Measurements from ENCODE around the gene MAPK11. TPM values are rescaled to one million over a fixed set of nuclear protein-coding genes. Genes with fewer than 3 reads are reported as not detected.

MAPK11 gene
- polyA plus RNA-seq, 1 donor (not counting 4 experiments of a cell fraction or from before 2014, with no cell fraction given): 4.6 TPM

DNA sequence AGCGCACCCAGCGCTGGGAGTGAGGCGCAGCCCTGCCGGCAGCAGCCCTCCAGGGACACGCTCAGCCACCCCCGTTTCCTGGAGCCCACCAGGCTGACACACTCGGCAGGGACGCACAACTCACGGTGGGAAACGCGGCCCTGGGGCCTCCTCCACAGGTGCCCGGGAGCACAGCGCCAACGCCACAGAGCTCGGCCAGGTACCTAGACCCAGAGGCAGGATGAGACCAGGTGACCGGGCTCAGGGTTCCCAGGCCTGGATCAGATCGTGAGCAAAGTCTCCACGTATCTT, 43.4 kb downstream of the MAPK11 start:
- H3K4me3 ChIP-seq (ENCODE audit: control insufficient read depth in 2 of 3, extremely low read depth in 1 of 3, insufficient read depth in 2 of 3, low read depth in 1 of 3, low read length in 3 of 3): no peak overlapping the region
- no peak for FAIRE-seq

DNA sequence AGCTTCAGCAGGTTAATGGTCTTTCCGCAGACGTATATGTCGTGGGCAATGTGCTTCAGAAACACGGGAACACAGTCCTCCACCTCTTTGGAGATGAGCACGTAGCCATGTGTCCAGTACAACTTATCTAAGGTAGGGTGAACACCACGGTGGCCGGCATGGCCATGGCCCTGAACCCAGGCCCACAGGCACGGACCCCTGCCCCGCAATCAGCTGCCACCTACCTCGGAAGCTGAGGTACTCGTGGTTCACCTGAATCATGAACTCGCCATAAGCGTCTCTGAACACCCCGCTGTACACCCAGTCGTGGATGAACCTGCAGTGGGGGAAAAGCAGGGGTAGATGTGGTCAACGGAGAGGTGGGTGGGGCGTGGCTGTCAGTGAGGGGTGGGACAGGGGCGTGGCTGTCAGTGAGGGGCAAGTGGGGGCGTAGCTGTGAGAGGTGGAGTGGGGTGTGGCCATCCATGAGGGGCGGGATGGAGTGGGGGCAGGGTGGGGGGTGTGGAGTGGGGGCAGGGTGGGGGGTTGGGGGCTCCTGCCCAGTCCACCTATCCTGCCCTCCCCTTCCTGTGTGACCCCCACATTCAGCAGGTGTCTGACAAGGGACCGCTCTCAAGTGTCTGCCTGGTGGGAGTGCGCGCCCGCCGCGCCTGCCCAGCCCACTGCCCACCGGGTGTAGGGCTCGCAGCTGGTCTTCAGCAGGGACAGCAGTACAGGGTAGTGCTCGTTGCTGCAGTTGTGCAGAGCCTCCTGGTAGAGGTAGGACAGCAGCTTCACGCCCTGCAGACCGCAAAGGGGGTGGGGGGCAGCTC, 43.9 kb downstream of the MAPK11 start:
- Histone ChIP-seq H4K20me1 (ENCODE audit: control insufficient read depth, extremely low read depth, insufficient read depth, low read length) (no peaks in the 10 kb centered on the region), H3K4me3 (ENCODE audit: control insufficient read depth in 2 of 3, extremely low read depth in 1 of 3, insufficient read depth in 2 of 3, low read depth in 1 of 3, low read length in 3 of 3) (no peak overlapping the region), H3K4me1 (ENCODE audit: control insufficient read depth, extremely low read depth, insufficient read depth, low read length) (no peaks in the 10 kb centered on the region), H3K27ac (ENCODE audit: control insufficient read depth, insufficient read depth, low read length) (no peak overlapping the region), H3K9me3 (ENCODE audit: control insufficient read depth, low read depth, low read length) (no peaks in the 10 kb centered on the region), H3K27me3 (ENCODE audit: control insufficient read depth, extremely low read depth, insufficient read depth, low read length) (no peaks in the 10 kb centered on the region), H2AFZ (ENCODE audit: control insufficient read depth, low read length) (no peak overlapping the region), H3K9ac (ENCODE audit: control insufficient read depth, extremely low read depth, insufficient read depth, low read length) (no peak overlapping the region), H3K4me2 (ENCODE audit: control insufficient read depth, extremely low read depth, insufficient read depth, low read depth, low read length) (no peak overlapping the region), H3K9me1 (ENCODE audit: control insufficient read depth, extremely low read depth, insufficient read depth, low read length) (no peaks in the 10 kb centered on the region), H3K36me3 (ENCODE audit: control insufficient read depth in 2 of 2, extremely low read depth in 1 of 2, insufficient read depth in 2 of 2, low read length in 2 of 2) (peaks cover 11 to 35% of the 10 kb centered on the region in 2 experiments), H3K79me2 (ENCODE audit: control insufficient read depth, insufficient read depth, low read length) (no peaks in the 10 kb centered on the region)
- no peak for TF ChIP-seq EZH2 (IDR thresholded peaks at IDR 0.05; ENCODE audit: low read length)
- TF ChIP-seq, protein P1, sequence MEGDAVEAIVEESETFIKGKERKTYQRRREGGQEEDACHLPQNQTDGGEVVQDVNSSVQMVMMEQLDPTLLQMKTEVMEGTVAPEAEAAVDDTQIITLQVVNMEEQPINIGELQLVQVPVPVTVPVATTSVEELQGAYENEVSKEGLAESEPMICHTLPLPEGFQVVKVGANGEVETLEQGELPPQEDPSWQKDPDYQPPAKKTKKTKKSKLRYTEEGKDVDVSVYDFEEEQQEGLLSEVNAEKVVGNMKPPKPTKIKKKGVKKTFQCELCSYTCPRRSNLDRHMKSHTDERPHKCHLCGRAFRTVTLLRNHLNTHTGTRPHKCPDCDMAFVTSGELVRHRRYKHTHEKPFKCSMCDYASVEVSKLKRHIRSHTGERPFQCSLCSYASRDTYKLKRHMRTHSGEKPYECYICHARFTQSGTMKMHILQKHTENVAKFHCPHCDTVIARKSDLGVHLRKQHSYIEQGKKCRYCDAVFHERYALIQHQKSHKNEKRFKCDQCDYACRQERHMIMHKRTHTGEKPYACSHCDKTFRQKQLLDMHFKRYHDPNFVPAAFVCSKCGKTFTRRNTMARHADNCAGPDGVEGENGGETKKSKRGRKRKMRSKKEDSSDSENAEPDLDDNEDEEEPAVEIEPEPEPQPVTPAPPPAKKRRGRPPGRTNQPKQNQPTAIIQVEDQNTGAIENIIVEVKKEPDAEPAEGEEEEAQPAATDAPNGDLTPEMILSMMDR (optimal IDR thresholded peaks at IDR 0.05 in 1 of 3, IDR thresholded peaks at IDR 0.05 in 1 of 3, conservative IDR thresholded peaks at IDR 0.05 in 1 of 3; ENCODE audit: extremely low read depth in 1 of 3, insufficient read depth in 2 of 3, low read length in 3 of 3): no peak
- DNase-seq (ENCODE audit: low read depth, low spot score): no peak
- dilution Hi-C loops (cut with MboI; ENCODE audit: extremely low pct_ligation_motif_present, low sequenced_read_pairs): no loop called here
- FAIRE-seq: no peak

More for the DNA sequence above, 43.4 kb downstream of the MAPK11 start:
- Histone ChIP-seq H4K20me1 (ENCODE audit: control insufficient read depth, extremely low read depth, insufficient read depth, low read length) (no peaks in the 10 kb centered on the region), H2AFZ (ENCODE audit: control insufficient read depth, low read length) (no peak overlapping the region), H3K27ac (ENCODE audit: control insufficient read depth, insufficient read depth, low read length) (no peak overlapping the region), H3K4me2 (ENCODE audit: control insufficient read depth, extremely low read depth, insufficient read depth, low read depth, low read length) (no peak overlapping the region), H3K36me3 (ENCODE audit: control insufficient read depth in 2 of 2, extremely low read depth in 1 of 2, insufficient read depth in 2 of 2, low read length in 2 of 2) (peaks cover 9 to 30% of the 10 kb centered on the region in 2 experiments), H3K4me1 (ENCODE audit: control insufficient read depth, extremely low read depth, insufficient read depth, low read length) (no peaks in the 10 kb centered on the region), H3K9me1 (ENCODE audit: control insufficient read depth, extremely low read depth, insufficient read depth, low read length) (no peaks in the 10 kb centered on the region), H3K9me3 (ENCODE audit: control insufficient read depth, low read depth, low read length) (no peaks in the 10 kb centered on the region), H3K79me2 (ENCODE audit: control insufficient read depth, insufficient read depth, low read length) (no peaks in the 10 kb centered on the region), H3K9ac (ENCODE audit: control insufficient read depth, extremely low read depth, insufficient read depth, low read length) (no peak overlapping the region), H3K27me3 (ENCODE audit: control insufficient read depth, extremely low read depth, insufficient read depth, low read length) (no peaks in the 10 kb centered on the region)
- no peak for DNase-seq (ENCODE audit: low read depth, low spot score)
- dilution Hi-C loops (cut with MboI; ENCODE audit: extremely low pct_ligation_motif_present, low sequenced_read_pairs): no loop called here
- no peak for TF ChIP-seq EZH2 (IDR thresholded peaks at IDR 0.05; ENCODE audit: low read length)
- TF ChIP-seq, protein P1 (optimal IDR thresholded peaks at IDR 0.05 in 1 of 3, IDR thresholded peaks at IDR 0.05 in 1 of 3, conservative IDR thresholded peaks at IDR 0.05 in 1 of 3; ENCODE audit: extremely low read depth in 1 of 3, insufficient read depth in 2 of 3, low read length in 3 of 3): no peak

All from keratinocyte (primary cell).